ENCODE measurements around the gene RNF123. TPM values are rescaled to one million over a fixed set of nuclear protein-coding genes. Genes with fewer than 3 reads are reported as not detected.
"Not testable (repeated sequence)": the region's sequence is repeated elsewhere in the genome, so short reads cannot be mapped to it uniquely, and the experiment has no call there.

The RNF123 gene
- total and polyA plus RNA-seq, 2 experiments from 2014 or later: 21.6 to 22.8 TPM

DNA sequence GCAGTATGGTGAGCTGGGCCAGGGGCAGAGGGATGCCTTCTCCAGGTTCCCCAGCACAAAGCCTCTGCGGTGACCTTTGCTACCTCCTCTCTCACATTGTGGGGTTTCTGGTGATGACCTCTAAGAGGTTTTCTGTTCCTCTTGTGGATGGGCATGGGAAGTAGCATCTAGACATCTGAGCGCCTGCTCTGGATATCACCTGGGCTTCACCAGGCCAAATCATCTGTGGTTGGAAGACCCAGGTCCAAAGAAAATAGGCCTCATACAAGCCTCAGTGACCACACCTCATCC lies 8.2 kb upstream of the RNF123 start:
- in situ Hi-C loops (cut with MboI): no loop called here
- TF ChIP-seq EZH2 (IDR thresholded peaks at IDR 0.05; ENCODE audit: insufficient read depth, poor library complexity, severe bottlenecking): no peak
- TF ChIP-seq EZH2phosphoT487 (IDR thresholded peaks at IDR 0.05; ENCODE audit: insufficient read depth, low read depth): no peak
- DNase-seq: no peak
- no peak overlapping the region for H3K27ac ChIP-seq
- no peak overlapping the region for H2AFZ ChIP-seq
- no peaks in the 10 kb centered on the region for H3F3A ChIP-seq (ENCODE audit: insufficient read depth)
- H3K9ac ChIP-seq: no peak overlapping the region
- no peaks in the 10 kb centered on the region for H3K9me3 ChIP-seq (ENCODE audit: low read depth)
- H3K4me3 ChIP-seq: no peak overlapping the region
- no peaks in the 10 kb centered on the region for H3K27me3 ChIP-seq (replicated peaks; ENCODE audit: insufficient read depth)
- H3K4me1 ChIP-seq (ENCODE audit: insufficient read depth): no peaks in the 10 kb centered on the region
- WGBS, 2 experiments (ENCODE audit: low coverage in 1 of 2, low lambda C conversion rate in 2 of 2, missing lambda C conversion rate in 2 of 2): 96 to 100% methylated on average over 2 of the region's 2 CpGs
- H3K4me2 ChIP-seq (ENCODE audit: unreplicated experiment): no peak overlapping the region
- 0 out of 2 replicates have a peak, but pooled peaks cover 4% of the 10 kb centered on the region for H3K36me3 ChIP-seq (ENCODE audit: low read depth)
- no peaks in the 10 kb centered on the region for H3K79me2 ChIP-seq (ENCODE audit: insufficient read depth)
- H3K9me2 ChIP-seq (ENCODE audit: insufficient read depth): no peaks in the 10 kb centered on the region
- H4K20me1 ChIP-seq (ENCODE audit: insufficient read depth): no peaks in the 10 kb centered on the region

GRCh38 chr3:49681543-49681942 lies 7.8 kb upstream of the RNF123 start:
- Histone ChIP-seq H3K79me2 (ENCODE audit: insufficient read depth) (no peaks in the 10 kb centered on the region), H3K27me3 (replicated peaks; ENCODE audit: insufficient read depth) (no peaks in the 10 kb centered on the region), H3K9me2 (ENCODE audit: insufficient read depth) (no peaks in the 10 kb centered on the region), H3K9ac (no peak overlapping the region), H3K36me3 (ENCODE audit: low read depth) (0 out of 2 replicates have a peak, but pooled peaks cover 4% of the 10 kb centered on the region), H3K9me3 (ENCODE audit: low read depth) (no peaks in the 10 kb centered on the region), H3K27ac (no peak overlapping the region), H3K4me2 (ENCODE audit: unreplicated experiment) (no peak overlapping the region), H3F3A (ENCODE audit: insufficient read depth) (no peaks in the 10 kb centered on the region), H2AFZ (no peak overlapping the region), H4K20me1 (ENCODE audit: insufficient read depth) (no peaks in the 10 kb centered on the region), H3K4me1 (ENCODE audit: insufficient read depth) (no peaks in the 10 kb centered on the region), H3K4me3 (no peak overlapping the region)
- WGBS, 2 experiments (ENCODE audit: low coverage in 1 of 2, low lambda C conversion rate in 2 of 2, missing lambda C conversion rate in 2 of 2): 74 to 75% methylated on average over 4 of the region's 4 CpGs
- TF ChIP-seq EZH2 (IDR thresholded peaks at IDR 0.05; ENCODE audit: insufficient read depth, poor library complexity, severe bottlenecking) (no peak), EZH2phosphoT487 (IDR thresholded peaks at IDR 0.05; ENCODE audit: insufficient read depth, low read depth) (no peak)
- no peak for DNase-seq
- in situ Hi-C loops (cut with MboI): no loop called here

DNA sequence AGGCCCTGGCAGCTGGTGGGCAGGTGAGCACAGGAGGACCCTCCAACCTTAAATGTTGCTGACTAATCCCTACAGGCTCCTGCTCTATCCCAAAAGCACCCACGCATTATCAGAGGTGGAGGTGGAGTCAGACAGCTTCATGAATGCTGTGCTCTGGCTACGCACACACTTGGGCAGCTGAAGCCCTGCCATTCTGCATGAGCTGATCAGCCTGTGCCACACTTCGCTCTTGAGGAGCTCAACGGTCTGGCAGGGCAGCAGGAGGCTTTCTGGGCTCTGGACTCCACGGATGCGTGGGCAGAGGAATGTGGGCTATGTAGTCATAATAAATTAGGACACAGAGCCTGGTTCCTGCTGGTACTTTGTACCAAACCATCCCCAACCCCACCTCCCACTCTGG lies 6.2 kb upstream of the RNF123 start:
- Histone ChIP-seq H4K20me1 (ENCODE audit: insufficient read depth) (no peaks in the 10 kb centered on the region), H3K36me3 (ENCODE audit: low read depth) (0 out of 2 replicates have a peak, but pooled peaks cover under 1% of the 10 kb centered on the region), H3K27me3 (replicated peaks; ENCODE audit: insufficient read depth) (no peaks in the 10 kb centered on the region), H3F3A (ENCODE audit: insufficient read depth) (no peaks in the 10 kb centered on the region), H3K4me3 (no peak overlapping the region), H2AFZ (no peak overlapping the region), H3K4me2 (ENCODE audit: unreplicated experiment) (no peak overlapping the region), H3K9me3 (ENCODE audit: low read depth) (no peaks in the 10 kb centered on the region), H3K4me1 (ENCODE audit: insufficient read depth) (no peaks in the 10 kb centered on the region), H3K9ac (no peak overlapping the region), H3K27ac (no peak overlapping the region), H3K79me2 (ENCODE audit: insufficient read depth) (no peaks in the 10 kb centered on the region), H3K9me2 (ENCODE audit: insufficient read depth) (no peaks in the 10 kb centered on the region)
- DNase-seq: no peak
- 81 to 85% methylated on average over 6 of the region's 6 CpGs for WGBS, 2 experiments (ENCODE audit: low coverage in 1 of 2, low lambda C conversion rate in 2 of 2, missing lambda C conversion rate in 2 of 2)
- TF ChIP-seq EZH2 (IDR thresholded peaks at IDR 0.05; ENCODE audit: insufficient read depth, poor library complexity, severe bottlenecking) (no peak), EZH2phosphoT487 (IDR thresholded peaks at IDR 0.05; ENCODE audit: insufficient read depth, low read depth) (no peak)
- in situ Hi-C loops (cut with MboI): no loop called here

GRCh38 chr3:49684453-49684852 lies 4.9 kb upstream of the RNF123 start:
- in situ Hi-C loops (cut with MboI); H3K27ac ChIP-seq; H3K36me3 ChIP-seq (ENCODE audit: low read depth); H3K4me1 ChIP-seq (ENCODE audit: insufficient read depth); H2AFZ ChIP-seq; H3K4me2 ChIP-seq (ENCODE audit: unreplicated experiment); H3K27me3 ChIP-seq (replicated peaks; ENCODE audit: insufficient read depth); H3K9me2 ChIP-seq (ENCODE audit: insufficient read depth); H3K79me2 ChIP-seq (ENCODE audit: insufficient read depth); H3K9me3 ChIP-seq (ENCODE audit: low read depth); H3F3A ChIP-seq (ENCODE audit: insufficient read depth); H4K20me1 ChIP-seq (ENCODE audit: insufficient read depth); H3K9ac ChIP-seq; H3K4me3 ChIP-seq; DNase-seq: not testable (repeated sequence)
- WGBS, 2 experiments (ENCODE audit: low coverage in 1 of 2, low lambda C conversion rate in 2 of 2, missing lambda C conversion rate in 2 of 2): 92 to 95% methylated on average over 2 of the region's 2 CpGs

DNA sequence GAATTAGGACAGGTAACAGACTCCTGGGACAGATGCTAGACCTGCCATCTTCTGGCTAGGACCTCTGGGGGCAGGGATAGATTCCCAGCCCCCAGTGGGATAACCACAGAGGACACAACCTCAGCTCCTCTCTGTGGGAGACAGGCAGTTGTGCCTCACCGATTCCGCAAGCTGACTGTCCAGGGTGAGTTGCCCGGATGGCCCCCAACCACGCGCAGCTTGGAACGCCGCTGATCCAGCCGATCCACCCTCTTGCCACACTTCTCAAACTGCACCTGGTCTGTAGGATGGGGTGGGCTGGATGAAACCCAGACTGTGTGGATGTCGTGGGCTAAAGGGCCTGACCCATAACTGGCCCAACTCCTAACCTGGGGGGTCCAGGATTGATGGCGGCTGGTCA lies 4.3 kb upstream of the RNF123 start:
- H3K9ac ChIP-seq; DNase-seq; H3K4me1 ChIP-seq (ENCODE audit: insufficient read depth); H3K36me3 ChIP-seq (ENCODE audit: low read depth); H3K27me3 ChIP-seq (replicated peaks; ENCODE audit: insufficient read depth); H3K9me3 ChIP-seq (ENCODE audit: low read depth); H3K9me2 ChIP-seq (ENCODE audit: insufficient read depth); in situ Hi-C loops (cut with MboI); H3K79me2 ChIP-seq (ENCODE audit: insufficient read depth); H3K27ac ChIP-seq; H3K4me3 ChIP-seq; H4K20me1 ChIP-seq (ENCODE audit: insufficient read depth); H3K4me2 ChIP-seq (ENCODE audit: unreplicated experiment); H2AFZ ChIP-seq; H3F3A ChIP-seq (ENCODE audit: insufficient read depth): not testable (repeated sequence)
- 92 to 93% methylated on average over 9 to 10 of the region's 10 CpGs for WGBS, 2 experiments (ENCODE audit: low coverage in 1 of 2, low lambda C conversion rate in 2 of 2, missing lambda C conversion rate in 2 of 2)

DNA sequence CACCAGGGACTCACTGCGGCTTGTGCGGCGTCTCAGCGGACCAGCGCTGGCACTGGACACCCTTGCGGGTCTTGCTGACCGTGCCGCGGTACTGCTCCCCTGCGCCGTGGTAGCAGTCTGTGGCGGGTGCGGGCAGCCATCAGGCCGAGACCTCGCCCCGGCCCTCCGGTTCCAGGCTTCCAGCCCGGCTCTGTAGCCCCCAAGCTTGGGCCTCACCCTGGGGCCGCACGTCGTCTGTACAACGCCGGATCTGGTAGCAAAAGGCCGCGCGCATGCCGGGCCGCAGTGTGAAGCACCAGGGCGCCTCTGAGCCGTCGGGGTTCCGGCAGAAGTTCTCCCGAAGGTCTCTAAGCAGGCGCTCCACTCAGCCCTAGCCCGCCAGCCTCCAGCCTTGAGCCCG lies 3.5 kb upstream of the RNF123 start:
- H3K27me3 ChIP-seq (replicated peaks; ENCODE audit: insufficient read depth); H4K20me1 ChIP-seq (ENCODE audit: insufficient read depth); H3K9me3 ChIP-seq (ENCODE audit: low read depth); H3K4me1 ChIP-seq (ENCODE audit: insufficient read depth); H3K4me3 ChIP-seq; H2AFZ ChIP-seq; in situ Hi-C loops (cut with MboI); H3K9ac ChIP-seq; H3K36me3 ChIP-seq (ENCODE audit: low read depth); H3F3A ChIP-seq (ENCODE audit: insufficient read depth); H3K4me2 ChIP-seq (ENCODE audit: unreplicated experiment); H3K27ac ChIP-seq; H3K9me2 ChIP-seq (ENCODE audit: insufficient read depth): not testable (repeated sequence)
- DNase-seq: peak; percentile 38
- H3K79me2 ChIP-seq (ENCODE audit: insufficient read depth): peaks cover 15% of the 10 kb centered on the region
- 12 to 20% methylated on average over 27 to 31 of the region's 36 CpGs for WGBS, 2 experiments (ENCODE audit: low coverage in 1 of 2, low lambda C conversion rate in 2 of 2, missing lambda C conversion rate in 2 of 2)

DNA sequence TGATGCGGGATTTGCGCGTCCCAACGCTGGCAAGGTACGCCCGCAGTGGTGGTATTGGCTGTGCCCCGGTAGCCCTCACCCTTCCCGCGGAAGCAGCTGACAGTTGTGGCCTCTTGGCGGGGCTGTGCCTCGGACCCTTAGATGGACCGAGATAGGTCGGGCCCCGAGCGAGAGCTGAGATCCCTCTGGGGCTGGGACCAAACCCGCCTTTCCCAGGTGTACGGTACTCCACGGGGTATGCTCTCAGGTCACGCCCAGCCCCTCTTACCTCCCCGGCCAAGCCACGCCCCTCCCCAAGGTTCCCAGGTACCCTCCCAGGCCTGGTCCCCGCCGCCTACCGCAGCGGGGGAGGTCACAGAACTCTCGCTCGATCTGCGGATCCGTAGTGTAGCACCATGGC lies 3.0 kb upstream of the RNF123 start:
- 5 to 6% methylated on average over 20 to 29 of the region's 29 CpGs for WGBS, 2 experiments (ENCODE audit: low coverage in 1 of 2, low lambda C conversion rate in 2 of 2, missing lambda C conversion rate in 2 of 2)
- H3K27ac ChIP-seq; H3F3A ChIP-seq (ENCODE audit: insufficient read depth); H3K9ac ChIP-seq; DNase-seq; H3K9me3 ChIP-seq (ENCODE audit: low read depth); H3K9me2 ChIP-seq (ENCODE audit: insufficient read depth); H4K20me1 ChIP-seq (ENCODE audit: insufficient read depth); H3K36me3 ChIP-seq (ENCODE audit: low read depth); H3K27me3 ChIP-seq (replicated peaks; ENCODE audit: insufficient read depth); in situ Hi-C loops (cut with MboI): not testable (repeated sequence)
- Histone ChIP-seq H2AFZ (peak overlapping the region; percentile 39; the same call in 1 of the 2 replicates), H3K4me3 (peak overlapping the region; percentile 51), H3K4me1 (ENCODE audit: insufficient read depth) (peaks cover 11% of the 10 kb centered on the region; the same call in 1 of the 2 replicates), H3K4me2 (ENCODE audit: unreplicated experiment) (peak overlapping the region; percentile 34), H3K79me2 (ENCODE audit: insufficient read depth) (peaks cover 20% of the 10 kb centered on the region)
